HG03108 (cell line): Measurements from ENCODE around the gene CCDC106.

Source experiments
- ATAC-seq: cut with Tn5 transposase; IDR thresholded peaks from one replicate; pipeline ENCODE4 v1.9.1; 2021; ENCODE audit warnings: moderate library complexity; ENCODE audit not compliant: unreplicated experiment

The CCDC106 gene

GRCh38 chr19:55694241-55694655, 46.2 kb downstream of the CCDC106 start:
- ATAC-seq = no peak

GRCh38 chr19:55694656-55695491, 46.9 kb downstream of the CCDC106 start:
- ATAC-seq = no peak

GRCh38 chr19:55695511-55696290, 47.7 kb downstream of the CCDC106 start:
- ATAC-seq = no peak

GRCh38 chr19:55696301-55697068, 48.5 kb downstream of the CCDC106 start:
- ATAC-seq = no peak

- no peak for ATAC-seq
Measured at GRCh38 chr19:55697069-55697440, 49.0 kb downstream of the CCDC106 start.

- ATAC-seq = no peak
Measured at GRCh38 chr19:55697698-55698097, 49.7 kb downstream of the CCDC106 start.

- no peak for ATAC-seq
Measured at GRCh38 chr19:55698256-55698655, 50.2 kb downstream of the CCDC106 start.

GRCh38 chr19:55699221-55699620, 51.2 kb downstream of the CCDC106 start:
- no peak for ATAC-seq

GRCh38 chr19:55700813-55701212, 52.8 kb downstream of the CCDC106 start:
- ATAC-seq = no peak

GRCh38 chr19:55702131-55702627, 54.2 kb downstream of the CCDC106 start:
- no peak for ATAC-seq
